Adrenal gland (tissue), 5 donors: ENCODE data around the gene CACNG1.

Source experiments
- CTCF ChIP-seq, 6 experiments: fragments of 450-650 bp in 4 of 6; fragments of 200-600 bp in 2 of 6; sonication (generic) in 1 of 6; IDR thresholded peaks; 1 replicate in 5 of 6; 2 replicates in 1 of 6; pipeline versions ENCODE4 v1.5.1 to v1.8.0; 2016 to 2021; ENCODE audit warnings: antibody characterized with exemption in 6 of 6, mild to moderate bottlenecking in 2 of 6, moderate library complexity in 1 of 6
- POLR2A ChIP-seq, 2 donors: fragments of 450-650 bp; IDR thresholded peaks; one replicate each; pipeline ENCODE4 v1.6.1; 2017; ENCODE audit warnings: antibody characterized with exemption in 2 of 2, mild to moderate bottlenecking in 2 of 2, moderate library complexity in 1 of 2
- donor health status: DM: no; HTN: no; CAD: no.

- TF ChIP-seq CTCF (IDR thresholded peaks at IDR 0.05) (no peak), POLR2A (IDR thresholded peaks at IDR 0.05) (no peak)
Measured at GRCh38 chr17:67017910-67018309, 26.4 kb upstream of the CACNG1 start.
